Endothelial cell of umbilical vein (primary cell): ENCODE measurements around the gene DCLK1. TPM values are rescaled to one million over a fixed set of nuclear protein-coding genes. Genes with fewer than 3 reads are reported as not detected.

ENCODE experiments used
- BruUV-seq: library from RNA; stranded (reverse); fragments of 400-500 nt; replicated peaks from 2 replicates; lab custom pipeline; 2021; lab: Mats Ljungman, UMichigan
- CTCF ChIA-PET: fragments of 300-600, 350-600 bp; sonication (Branson Sonifier 250); formaldehyde crosslinking; loops from one replicate; lab custom pipeline; 2021; ENCODE audit warnings: antibody characterized with exemption, inconsistent platforms; lab: Charles Lee
- POLR2A ChIA-PET: fragments of 300-600, 350-600 bp; sonication (Branson Sonifier 250); formaldehyde crosslinking; loops from one replicate; lab custom pipeline; 2021; ENCODE audit warnings: antibody characterized with exemption, inconsistent platforms; lab: Charles Lee
- DNase-seq: peaks from one replicate; pipeline ENCODE4 v3.0.0-alpha.2; 2011; ENCODE audit warnings: low read depth, low spot score
- FAIRE-seq: peaks from 2 replicates; lab custom pipeline; 2011; peaks lifted over from hg19 to GRCh38; lab: Jason Lieb, UNC
- H2AFZ ChIP-seq: 2 replicates; pipeline ENCODE4 v1.6.0; 2012; ENCODE audit warnings: low read depth, low read length, control low read depth, inconsistent platforms
- H3K27ac ChIP-seq: 2 replicates; pipeline ENCODE4 v1.5.1; 2011; ENCODE audit warnings: low read depth, mild to moderate bottlenecking, control low read depth, low read length, moderate library complexity; ENCODE audit not compliant: insufficient read depth
- H3K27me3 ChIP-seq, 2 experiments: 2 replicates each; pipeline versions ENCODE4 v1.6.0 to v1.6.1; 2011; ENCODE audit warnings: low read length in 2 of 2, mixed read lengths in 1 of 2; ENCODE audit not compliant: control insufficient read depth in 2 of 2, insufficient read depth in 2 of 2
- H3K36me3 ChIP-seq, 2 experiments: 2 replicates in 1 of 2; 3 replicates in 1 of 2; pipeline ENCODE4 v1.5.1; 2011; ENCODE audit warnings: low read length in 2 of 2, mild to moderate bottlenecking in 1 of 2, moderate library complexity in 1 of 2; ENCODE audit not compliant: control insufficient read depth in 2 of 2, insufficient read depth in 2 of 2; ENCODE audit errors: extremely low read depth in 1 of 2
- H3K4me1 ChIP-seq: 3 replicates; pipeline ENCODE4 v1.5.1; 2011; ENCODE audit warnings: mild to moderate bottlenecking, low read length; ENCODE audit not compliant: control insufficient read depth, insufficient read depth; ENCODE audit errors: extremely low read depth
- H3K4me2 ChIP-seq: 2 replicates; pipeline ENCODE4 v1.6.1; 2011; ENCODE audit warnings: low read length, control low read depth, mixed read lengths; ENCODE audit not compliant: insufficient read depth
- H3K4me3 ChIP-seq, 3 experiments: fragments of 200-600 bp in 1 of 3; sonication (generic), shearing (Covaris generic) in 1 of 3; replicated peaks in 1 of 3; 2 replicates each; pipeline ENCODE4 v1.5.1; 2011 to 2016; ENCODE audit warnings: control low read depth in 3 of 3, low read length in 3 of 3, mild to moderate bottlenecking in 2 of 3, inconsistent platforms in 1 of 3, low read depth in 1 of 3, moderate library complexity in 1 of 3; ENCODE audit not compliant: insufficient read depth in 1 of 3
- H3K79me2 ChIP-seq: 2 replicates; pipeline ENCODE4 v1.6.0; 2012; ENCODE audit warnings: low read length, inconsistent platforms; ENCODE audit not compliant: control insufficient read depth, insufficient read depth
- H3K9ac ChIP-seq: replicated peaks from 2 replicates; pipeline ENCODE3; 2011; ENCODE audit warnings: low read length, control low read depth; ENCODE audit not compliant: insufficient read depth; ENCODE audit errors: extremely low read depth
- H3K9me1 ChIP-seq: replicated peaks from 3 replicates; pipeline ENCODE4 v1.6.0; 2011; ENCODE audit warnings: mild to moderate bottlenecking, low read length; ENCODE audit not compliant: control insufficient read depth, insufficient read depth; ENCODE audit errors: extremely low read depth
- H3K9me3 ChIP-seq: replicated peaks from 2 replicates; pipeline ENCODE4 v1.5.1; 2012; ENCODE audit warnings: low read length, inconsistent platforms; ENCODE audit not compliant: control insufficient read depth, insufficient read depth
- H4K20me1 ChIP-seq: replicated peaks from 2 replicates; pipeline ENCODE3; 2011; ENCODE audit warnings: mild to moderate bottlenecking, low read length; ENCODE audit not compliant: control insufficient read depth, insufficient read depth; ENCODE audit errors: extremely low read depth
- EZH2 ChIP-seq: IDR thresholded peaks from 2 replicates; pipeline ENCODE4 v1.6.1; 2012; ENCODE audit warnings: borderline replicate concordance, low read depth, mild to moderate bottlenecking, moderate library complexity, low read length, inconsistent platforms; ENCODE audit not compliant: severe bottlenecking
- FOS ChIP-seq: IDR thresholded peaks from 2 replicates; pipeline ENCODE4 v1.6.1; 2011; ENCODE audit warnings: mild to moderate bottlenecking, low read length, moderate library complexity, borderline replicate concordance; ENCODE audit not compliant: insufficient read depth
- GATA2 ChIP-seq: IDR thresholded peaks from 2 replicates; pipeline ENCODE4 v1.7.0; 2011; ENCODE audit warnings: low read depth, mild to moderate bottlenecking, moderate library complexity, mixed read lengths, low read length; ENCODE audit not compliant: insufficient read length, insufficient read depth
- JUN ChIP-seq: IDR thresholded peaks from 2 replicates; pipeline ENCODE4 v1.6.1; 2011; ENCODE audit warnings: borderline replicate concordance, low read depth; ENCODE audit not compliant: insufficient read length, insufficient read depth
- MYC ChIP-seq: IDR thresholded peaks from one replicate; pipeline ENCODE4 v1.6.1; 2011; ENCODE audit warnings: mild to moderate bottlenecking, low read depth, low read length
- POLR2AphosphoS5 ChIP-seq: IDR thresholded peaks from 2 replicates; pipeline ENCODE4 v1.6.1; 2012; ENCODE audit warnings: low read depth, mild to moderate bottlenecking, control low read depth, low read length, moderate library complexity; ENCODE audit not compliant: insufficient read depth
- dilution Hi-C: fragments of 300-500 bp; cut with MboI; formaldehyde crosslinking; loops from one replicate; pipeline ENCODE4 v1.15.0; 2019; ENCODE audit warnings: low sequenced_read_pairs; ENCODE audit not compliant: extremely low pct_ligation_motif_present
- intact Hi-C: fragments of 100-400 bp; cut with micrococcal nuclease; formaldehyde crosslinking; loops from one replicate; pipeline ENCODE4 v1.10.0; 2022
- polyA plus RNA-seq, 4 experiments: library from polyadenylated mRNA; depleted of rRNA in 3 of 4; stranded (reverse) in 3 of 4; unstranded in 1 of 4; fragments of >200 nt; gene quantifications; 2 replicates each; pipeline versions ENCODE4 v1.2.1 to v1.2.3, GENCODE V29; 2011 to 2012; ENCODE audit warnings: missing spikeins in 1 of 4
- total RNA-seq: library from RNA; stranded (reverse); gene quantifications from 2 replicates; pipeline ENCODE4 v1.2.3, GENCODE V29; 2021
- TF ChIP-seq, protein P1 (sequence below), 2 donors: IDR thresholded peaks; 1 replicate in 1 of 2; 2 replicates in 1 of 2; pipeline ENCODE4 v1.5.1; 2011; ENCODE audit warnings: low read length in 2 of 2, mild to moderate bottlenecking in 2 of 2, moderate library complexity in 2 of 2, control low read depth in 1 of 2, inconsistent platforms in 1 of 2, low read depth in 1 of 2; ENCODE audit not compliant: insufficient read depth in 1 of 2; ENCODE audit errors: extremely low read depth in 1 of 2
- TF ChIP-seq, protein P2 (sequence below): IDR thresholded peaks from 2 replicates; pipeline ENCODE4 v1.6.1; 2011; ENCODE audit not compliant: insufficient read depth, insufficient read length

DCLK1 gene
- total and polyA plus RNA-seq, 2 donors (not counting 3 experiments of a cell fraction or from before 2014, with no cell fraction given): 0.28 to 3.9 TPM

DNA sequence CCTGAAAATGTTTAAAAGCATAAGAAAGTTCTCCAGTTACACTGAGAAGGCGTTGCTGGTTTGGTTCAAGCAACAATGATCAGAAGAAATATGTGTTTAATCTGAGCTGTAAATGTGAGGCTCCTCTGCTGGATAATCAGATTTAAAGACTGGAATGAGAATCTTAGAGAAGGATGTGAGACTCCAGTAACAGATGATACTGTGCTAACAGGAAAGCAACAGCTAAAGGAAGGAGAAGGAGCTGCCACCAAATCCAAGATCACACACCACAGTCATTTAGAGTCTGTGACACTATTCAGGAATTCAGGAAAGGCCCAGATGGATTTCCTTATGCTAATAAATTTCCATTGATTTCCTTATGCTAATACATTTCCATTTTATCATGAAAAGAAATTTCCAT lies 16.9 kb downstream of the DCLK1 start:
- Histone ChIP-seq H3K36me3 (no peaks in the 10 kb centered on the region), H3K79me2 (no peaks in the 10 kb centered on the region), H3K9me1 (no peaks in the 10 kb centered on the region), H2AFZ (no peak overlapping the region), H3K9ac (no peak overlapping the region), H3K4me3 (no peak overlapping the region), H3K27ac (no peak overlapping the region), H4K20me1 (no peaks in the 10 kb centered on the region), H3K4me1 (no peaks in the 10 kb centered on the region), H3K4me2 (no peak overlapping the region), H3K9me3 (no peaks in the 10 kb centered on the region), H3K27me3 (no peaks in the 10 kb centered on the region)
- ChIA-PET POLR2A (no interaction called here), CTCF (interaction anchor here (1.7 kb wide), 1 partner anchor 8 kb away, joined by 5 read pairs; no protein-coding TSS in a partner anchor)
- DNase-seq (no peak), FAIRE-seq (no peak)
- TF ChIP-seq MYC: no peak
- TF ChIP-seq JUN: no peak
- no peak for TF ChIP-seq GATA2
- TF ChIP-seq, protein P1, sequence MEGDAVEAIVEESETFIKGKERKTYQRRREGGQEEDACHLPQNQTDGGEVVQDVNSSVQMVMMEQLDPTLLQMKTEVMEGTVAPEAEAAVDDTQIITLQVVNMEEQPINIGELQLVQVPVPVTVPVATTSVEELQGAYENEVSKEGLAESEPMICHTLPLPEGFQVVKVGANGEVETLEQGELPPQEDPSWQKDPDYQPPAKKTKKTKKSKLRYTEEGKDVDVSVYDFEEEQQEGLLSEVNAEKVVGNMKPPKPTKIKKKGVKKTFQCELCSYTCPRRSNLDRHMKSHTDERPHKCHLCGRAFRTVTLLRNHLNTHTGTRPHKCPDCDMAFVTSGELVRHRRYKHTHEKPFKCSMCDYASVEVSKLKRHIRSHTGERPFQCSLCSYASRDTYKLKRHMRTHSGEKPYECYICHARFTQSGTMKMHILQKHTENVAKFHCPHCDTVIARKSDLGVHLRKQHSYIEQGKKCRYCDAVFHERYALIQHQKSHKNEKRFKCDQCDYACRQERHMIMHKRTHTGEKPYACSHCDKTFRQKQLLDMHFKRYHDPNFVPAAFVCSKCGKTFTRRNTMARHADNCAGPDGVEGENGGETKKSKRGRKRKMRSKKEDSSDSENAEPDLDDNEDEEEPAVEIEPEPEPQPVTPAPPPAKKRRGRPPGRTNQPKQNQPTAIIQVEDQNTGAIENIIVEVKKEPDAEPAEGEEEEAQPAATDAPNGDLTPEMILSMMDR (IDR thresholded peaks at IDR 0.05; ENCODE audit: extremely low read depth in 1 of 2, insufficient read depth in 1 of 2, low read depth in 1 of 2, low read length in 2 of 2): no peak
- TF ChIP-seq FOS: no peak
- no peak for TF ChIP-seq EZH2
- TF ChIP-seq POLR2AphosphoS5: no peak
- TF ChIP-seq, protein P2, sequence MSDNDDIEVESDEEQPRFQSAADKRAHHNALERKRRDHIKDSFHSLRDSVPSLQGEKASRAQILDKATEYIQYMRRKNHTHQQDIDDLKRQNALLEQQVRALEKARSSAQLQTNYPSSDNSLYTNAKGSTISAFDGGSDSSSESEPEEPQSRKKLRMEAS: no peak
- dilution Hi-C loops: no loop called here
- BruUV-seq: no TSS peak
- intact Hi-C loops: no loop called here
